GM12864 (cell line): ENCODE results near the gene S1PR4.
A peak's percentile ranks its signal among the peaks of the same experiment; 100 is the strongest.

ENCODE experiments used
- DNase-seq: peaks from one replicate; pipeline ENCODE4 v3.0.0-alpha.2; 2011; ENCODE audit warnings: low read depth
- H3K4me3 ChIP-seq: 2 replicates; pipeline ENCODE4 v1.5.1; 2011; ENCODE audit warnings: mild to moderate bottlenecking, low read depth, low read length, control low read depth
- TF ChIP-seq, protein P1 (sequence below): IDR thresholded peaks from 2 replicates; pipeline ENCODE4 v1.5.1; 2011; ENCODE audit warnings: low read depth, mild to moderate bottlenecking, moderate library complexity, low read length, control low read depth, inconsistent platforms; ENCODE audit errors: missing control alignments

Gene S1PR4

GRCh38 chr19:3136684-3137055, 41.9 kb upstream of the S1PR4 start:
- TF ChIP-seq, protein P1, sequence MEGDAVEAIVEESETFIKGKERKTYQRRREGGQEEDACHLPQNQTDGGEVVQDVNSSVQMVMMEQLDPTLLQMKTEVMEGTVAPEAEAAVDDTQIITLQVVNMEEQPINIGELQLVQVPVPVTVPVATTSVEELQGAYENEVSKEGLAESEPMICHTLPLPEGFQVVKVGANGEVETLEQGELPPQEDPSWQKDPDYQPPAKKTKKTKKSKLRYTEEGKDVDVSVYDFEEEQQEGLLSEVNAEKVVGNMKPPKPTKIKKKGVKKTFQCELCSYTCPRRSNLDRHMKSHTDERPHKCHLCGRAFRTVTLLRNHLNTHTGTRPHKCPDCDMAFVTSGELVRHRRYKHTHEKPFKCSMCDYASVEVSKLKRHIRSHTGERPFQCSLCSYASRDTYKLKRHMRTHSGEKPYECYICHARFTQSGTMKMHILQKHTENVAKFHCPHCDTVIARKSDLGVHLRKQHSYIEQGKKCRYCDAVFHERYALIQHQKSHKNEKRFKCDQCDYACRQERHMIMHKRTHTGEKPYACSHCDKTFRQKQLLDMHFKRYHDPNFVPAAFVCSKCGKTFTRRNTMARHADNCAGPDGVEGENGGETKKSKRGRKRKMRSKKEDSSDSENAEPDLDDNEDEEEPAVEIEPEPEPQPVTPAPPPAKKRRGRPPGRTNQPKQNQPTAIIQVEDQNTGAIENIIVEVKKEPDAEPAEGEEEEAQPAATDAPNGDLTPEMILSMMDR = no peak
- DNase-seq = no peak
- H3K4me3 ChIP-seq = peak overlapping the region; percentile 45; the same call in 1 of the 2 replicates

DNA sequence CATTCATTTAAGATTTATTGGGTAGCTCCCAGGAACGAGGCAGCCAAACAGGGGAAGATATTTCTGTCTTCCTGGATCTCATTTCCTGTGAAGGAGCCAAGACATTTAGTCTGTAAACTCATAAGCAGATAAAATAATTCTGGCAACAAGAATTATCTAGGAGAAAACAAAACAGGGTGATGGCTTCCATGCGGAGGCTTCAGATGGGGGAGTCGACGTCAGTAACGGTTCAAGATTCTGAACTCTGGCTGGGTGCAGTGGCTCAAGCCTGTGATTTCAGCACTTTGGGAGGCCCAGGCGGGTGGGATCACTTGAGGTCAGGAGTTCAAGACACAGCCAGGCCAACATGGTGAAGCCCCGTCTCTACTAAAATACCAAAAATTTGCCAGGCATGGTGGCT, 41.5 kb upstream of the S1PR4 start:
- no peak for DNase-seq
- H3K4me3 ChIP-seq = no peak overlapping the region; the same call in 1 of the 2 replicates
- TF ChIP-seq, protein P1 = no peak

DNA sequence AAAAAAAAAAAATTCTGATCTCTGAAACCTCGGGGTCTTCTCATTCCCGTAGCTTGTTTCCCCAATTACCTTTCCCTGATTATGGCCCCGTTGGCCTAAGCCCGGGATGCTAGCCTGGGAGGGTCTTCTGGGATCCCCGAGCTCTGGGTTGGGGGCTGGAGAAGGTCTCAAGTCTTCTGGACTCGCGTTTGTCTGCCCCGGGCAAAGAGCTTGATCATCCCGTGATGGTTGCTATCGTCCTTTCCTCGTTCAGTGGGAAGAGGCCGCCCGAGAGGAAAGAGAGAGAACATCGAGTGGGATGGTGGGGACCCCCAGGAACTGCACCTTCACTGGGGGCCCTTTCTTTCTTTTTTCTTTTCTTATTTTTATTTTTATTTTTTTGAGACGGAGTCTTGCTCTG, 40.3 kb upstream of the S1PR4 start:
- no peak overlapping the region for H3K4me3 ChIP-seq
- DNase-seq = no peak
- TF ChIP-seq, protein P1 = no peak

- DNase-seq = no peak
- H3K4me3 ChIP-seq = no peak overlapping the region
- TF ChIP-seq, protein P1 = no peak
Observed at GRCh38 chr19:3140667-3141038, 37.9 kb upstream of the S1PR4 start.

- no peak overlapping the region for H3K4me3 ChIP-seq
- TF ChIP-seq, protein P1 = no peak
- no peak for DNase-seq
Observed at GRCh38 chr19:3142292-3142670, 36.3 kb upstream of the S1PR4 start.

DNA sequence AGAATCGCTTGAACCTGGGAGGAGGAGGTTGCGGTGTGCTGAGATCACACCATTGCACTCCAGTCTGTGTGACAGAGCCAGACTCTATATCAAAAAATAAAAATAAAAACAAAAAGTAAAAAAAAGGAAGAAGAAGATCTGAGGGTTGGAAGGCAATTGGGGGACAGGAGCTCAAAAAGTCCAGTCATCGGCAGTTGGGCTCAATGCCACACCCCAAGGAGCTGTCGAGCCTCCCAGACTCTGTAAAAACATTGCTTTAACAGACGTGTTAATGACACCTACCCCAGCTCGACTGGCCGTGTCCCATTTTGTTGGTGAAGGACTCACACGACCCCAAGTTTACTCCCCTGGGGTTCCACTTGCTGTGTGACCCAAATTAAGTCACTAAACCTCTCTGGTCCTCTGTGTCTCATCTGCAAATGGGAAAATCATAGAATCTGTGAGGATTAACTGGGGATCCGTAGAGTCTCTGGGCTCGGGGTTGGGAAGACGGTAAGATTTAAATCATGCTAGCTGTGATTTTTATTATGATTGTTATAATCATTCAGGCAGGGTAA, 35.7 kb upstream of the S1PR4 start:
- no peak for DNase-seq
- TF ChIP-seq, protein P1 = no peak
- H3K4me3 ChIP-seq = no peak overlapping the region

DNA sequence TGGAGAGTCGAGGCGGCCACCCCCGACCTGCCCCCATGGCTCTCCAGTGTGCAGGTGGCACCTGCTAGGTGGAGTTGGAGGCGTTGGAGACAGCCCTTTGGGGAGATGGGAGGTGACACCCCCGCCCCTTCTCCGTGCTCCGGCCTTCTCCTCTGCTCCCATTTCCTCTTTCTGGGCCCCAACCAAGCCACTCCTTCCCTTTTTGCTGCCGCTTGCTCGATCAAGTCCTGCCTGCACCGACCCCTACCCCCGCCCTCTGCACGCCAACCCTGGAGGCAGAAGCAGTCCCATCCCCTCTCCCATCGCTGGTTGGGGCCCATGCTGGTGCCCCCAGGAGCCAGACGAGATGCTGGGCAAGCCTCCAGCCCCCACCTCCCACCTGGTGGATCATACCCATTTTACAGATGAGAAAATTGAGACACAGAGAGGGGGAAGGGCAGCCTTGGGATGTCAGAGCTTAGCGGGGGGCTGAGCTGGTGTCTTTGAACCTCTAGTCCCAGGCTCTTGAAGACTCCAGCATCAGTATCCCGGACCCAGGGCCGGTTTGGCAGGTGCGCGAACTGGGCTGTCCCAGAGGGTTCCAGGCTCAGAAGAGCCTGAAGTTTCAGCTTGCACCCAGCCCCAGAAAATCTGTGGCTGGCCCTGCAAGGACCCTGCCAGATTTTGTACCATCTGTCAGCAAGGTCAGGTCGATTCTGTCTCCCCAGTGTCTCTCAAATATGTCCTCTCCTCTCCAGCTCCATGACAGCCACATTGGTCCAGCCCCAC, 32.5 kb upstream of the S1PR4 start:
- TF ChIP-seq, protein P1 = no peak
- no peak for DNase-seq
- no peak overlapping the region for H3K4me3 ChIP-seq
